Measurements from ENCODE around the gene GRIA2.

Gene GRIA2

DNA sequence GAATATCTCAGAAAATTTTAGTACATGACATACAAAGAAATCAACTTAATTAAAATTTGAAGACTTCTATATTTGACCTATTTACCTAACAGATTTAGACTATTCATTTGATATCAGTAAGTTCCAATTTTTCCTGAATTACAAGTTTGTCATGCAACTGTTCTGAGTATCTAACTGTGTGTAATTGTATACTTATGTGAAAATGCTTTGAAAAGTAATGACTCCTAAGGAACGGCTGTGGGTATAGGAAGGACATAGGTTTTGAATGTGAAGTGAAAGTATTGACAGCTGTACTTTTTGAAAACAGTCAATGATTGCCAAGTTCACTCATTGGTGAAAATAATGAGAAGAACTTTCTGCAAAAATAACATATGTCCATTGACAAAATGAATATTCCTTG lies 2.9 kb downstream of the GRIA2 start:
- H3K4me3 ChIP-seq (ENCODE audit: control insufficient read depth, low read depth, low read length), result no peak overlapping the region
- TF ChIP-seq CTCF (conservative IDR thresholded peaks at IDR 0.05; ENCODE audit: control insufficient read depth, insufficient read depth, low read depth, low read length), result no peak
- no peak for DNase-seq (ENCODE audit: low read depth)

DNA sequence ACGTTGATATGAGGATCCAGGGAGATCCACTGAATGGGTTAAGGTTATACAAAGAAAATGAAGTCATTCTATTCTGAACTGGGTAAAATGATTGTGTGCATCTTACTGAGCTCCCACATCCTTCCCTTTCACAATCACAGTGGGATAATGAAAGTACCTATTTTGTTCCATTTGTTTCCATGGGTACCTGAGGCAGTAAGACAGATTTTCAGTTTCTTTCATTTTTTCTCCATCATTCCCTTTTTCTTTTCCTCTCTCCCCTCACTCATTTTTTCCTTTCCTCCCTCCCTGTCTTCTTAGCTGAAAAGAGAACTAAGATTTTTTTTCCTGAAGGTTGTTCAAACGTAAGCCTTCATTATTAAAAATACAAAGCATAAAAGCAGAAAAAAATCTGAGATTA lies 4.6 kb downstream of the GRIA2 start:
- DNase-seq (ENCODE audit: low read depth), result no peak
- no peak for TF ChIP-seq CTCF (conservative IDR thresholded peaks at IDR 0.05; ENCODE audit: control insufficient read depth, insufficient read depth, low read depth, low read length)

GRCh38 chr4:157226035-157226434 lies 5.5 kb downstream of the GRIA2 start:
- no peak for TF ChIP-seq CTCF (conservative IDR thresholded peaks at IDR 0.05; ENCODE audit: control insufficient read depth, insufficient read depth, low read depth, low read length)
- DNase-seq (ENCODE audit: low read depth), result no peak

More for the DNA sequence above, 4.6 kb downstream of the GRIA2 start:
- no peak overlapping the region for H3K4me3 ChIP-seq (ENCODE audit: control insufficient read depth, low read depth, low read length)

DNA sequence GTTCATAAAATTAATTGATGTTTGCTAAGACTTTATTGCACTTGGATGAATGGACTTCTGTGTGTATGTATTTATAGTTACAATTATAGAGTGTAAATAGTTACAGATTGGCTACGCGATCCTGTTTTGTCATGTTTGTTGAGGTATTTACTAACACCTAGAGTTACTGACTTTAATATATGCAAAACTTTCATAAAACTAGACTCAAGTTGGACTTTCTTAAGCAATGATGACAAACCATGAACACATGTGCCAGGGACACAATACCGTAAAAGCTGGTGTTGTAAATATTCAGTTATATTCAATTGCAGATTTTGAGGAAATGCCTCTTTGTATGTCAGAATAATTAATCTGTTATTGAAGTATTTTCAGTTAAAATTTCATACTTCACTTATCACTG lies 6.1 kb downstream of the GRIA2 start:
- no peak for DNase-seq (ENCODE audit: low read depth)
- TF ChIP-seq CTCF (conservative IDR thresholded peaks at IDR 0.05; ENCODE audit: control insufficient read depth, insufficient read depth, low read depth, low read length), result no peak
- H3K4me3 ChIP-seq (ENCODE audit: control insufficient read depth, low read depth, low read length), result no peak overlapping the region

More at GRCh38 chr4:157226035-157226434, 5.5 kb downstream of the GRIA2 start:
- no peak overlapping the region for H3K4me3 ChIP-seq (ENCODE audit: control insufficient read depth, low read depth, low read length)

DNA sequence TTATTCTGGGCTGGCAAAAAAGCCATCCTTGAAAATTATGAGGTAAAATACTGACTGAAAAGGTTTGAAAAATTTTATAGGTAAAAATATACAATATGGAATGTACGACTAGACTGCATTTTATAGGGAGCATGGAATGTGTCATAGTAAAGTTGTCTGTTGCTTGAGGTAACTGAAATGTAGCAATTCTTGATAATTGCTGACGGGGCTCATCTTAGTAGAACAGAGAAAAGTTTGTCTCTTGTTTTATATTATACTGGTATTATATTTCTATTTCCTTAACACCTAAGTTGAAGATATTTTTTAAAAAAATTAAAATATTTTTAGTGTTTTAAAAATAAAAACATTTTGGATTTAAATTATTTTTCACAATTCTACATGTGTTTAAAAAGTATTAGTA lies 11.0 kb downstream of the GRIA2 start:
- no peak for DNase-seq (ENCODE audit: low read depth)
- H3K4me3 ChIP-seq (ENCODE audit: control insufficient read depth, low read depth, low read length), result no peak overlapping the region
- TF ChIP-seq CTCF (conservative IDR thresholded peaks at IDR 0.05; ENCODE audit: control insufficient read depth, insufficient read depth, low read depth, low read length), result no peak

- no peak overlapping the region for H3K4me3 ChIP-seq (ENCODE audit: control insufficient read depth, low read depth, low read length)
- no peak for DNase-seq (ENCODE audit: low read depth)
- no peak for TF ChIP-seq CTCF (conservative IDR thresholded peaks at IDR 0.05; ENCODE audit: control insufficient read depth, insufficient read depth, low read depth, low read length)
Observed at GRCh38 chr4:157242871-157243270, 22.3 kb downstream of the GRIA2 start.

- no peak for TF ChIP-seq CTCF (conservative IDR thresholded peaks at IDR 0.05; ENCODE audit: control insufficient read depth, insufficient read depth, low read depth, low read length)
- DNase-seq (ENCODE audit: low read depth), result no peak
- H3K4me3 ChIP-seq (ENCODE audit: control insufficient read depth, low read depth, low read length), result no peak overlapping the region
Observed at GRCh38 chr4:157244348-157244747, 23.8 kb downstream of the GRIA2 start.

Measured in fibroblast of mammary gland (primary cell).